NCI-H82 treated with DMSO at 0.1 percent for 48 hours (cell line): ENCODE results near the gene FGF7.
"Not testable (repeated sequence)": the region's sequence is repeated elsewhere in the genome, so short reads cannot be mapped to it uniquely, and the experiment has no call there.

Experiments
- DNase-seq: peaks from one replicate; lab custom pipeline; 2025; ENCODE audit not compliant: unreplicated experiment; lab: John Stamatoyannopoulos, UW

FGF7 gene

DNA sequence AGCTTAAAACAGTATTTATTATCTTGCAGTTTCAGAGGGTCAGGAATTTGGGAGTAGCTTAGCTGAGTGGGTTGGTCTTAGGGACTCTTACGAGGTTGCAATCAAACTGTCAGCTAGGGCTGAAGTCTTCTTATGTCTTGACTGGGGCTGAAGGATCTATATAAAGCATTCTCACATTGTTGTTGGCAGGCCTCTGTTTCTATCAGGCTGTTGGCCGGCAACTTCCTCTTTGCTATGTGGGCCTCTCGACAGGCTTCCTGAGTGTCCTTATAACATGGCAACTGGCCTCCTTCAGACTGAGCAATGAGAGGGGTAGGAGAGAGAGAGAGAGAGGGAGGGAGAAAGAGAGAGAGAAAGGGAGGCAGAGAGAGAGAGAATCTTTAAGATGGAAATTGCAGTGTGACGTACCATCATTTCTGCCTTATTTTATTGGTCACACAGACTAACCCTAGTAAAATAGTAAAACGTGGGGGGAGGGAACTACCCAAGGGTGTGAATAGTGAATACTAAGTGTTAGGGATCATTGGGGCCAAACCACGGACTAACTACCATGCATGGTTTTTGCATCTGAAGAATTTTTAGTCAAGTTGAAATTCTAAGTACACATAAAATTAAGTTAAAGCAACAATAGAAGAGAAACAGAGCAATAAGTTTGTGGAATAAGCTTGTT lies 16.1 kb downstream of the FGF7 start:
- no peak for DNase-seq

DNA sequence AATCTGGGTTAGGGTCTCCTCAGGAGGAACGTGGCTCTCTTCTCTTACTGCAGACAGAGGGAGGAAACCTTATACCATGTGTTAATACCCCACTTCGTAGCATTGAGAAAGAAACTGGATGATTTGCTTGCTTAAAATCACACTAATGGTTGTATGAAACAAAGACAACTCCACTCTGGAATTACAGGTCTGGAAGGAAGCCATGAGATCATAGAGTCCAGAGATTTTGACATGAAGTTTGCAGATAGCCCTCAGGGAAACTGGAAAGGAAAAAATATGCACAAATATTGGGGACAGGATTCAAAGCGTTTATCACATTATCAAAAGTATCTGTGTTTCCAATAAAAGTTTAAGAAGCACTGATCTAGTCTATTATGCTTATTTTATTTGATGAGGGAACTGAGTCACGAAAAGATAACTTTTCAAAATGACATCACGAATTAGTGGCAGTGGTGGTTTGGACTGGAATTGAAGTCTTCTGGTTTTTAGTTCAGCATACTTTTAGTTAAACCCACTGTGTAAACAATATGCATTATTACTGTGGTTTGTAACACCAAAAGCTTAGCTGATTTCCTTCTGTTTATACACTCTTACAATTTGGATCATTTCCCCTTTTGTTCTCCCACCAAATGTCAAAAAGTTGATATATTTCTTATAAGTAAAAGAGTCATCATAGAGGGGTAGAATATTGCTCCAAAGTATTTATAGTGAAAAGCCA lies 16.8 kb downstream of the FGF7 start:
- no peak for DNase-seq

DNA sequence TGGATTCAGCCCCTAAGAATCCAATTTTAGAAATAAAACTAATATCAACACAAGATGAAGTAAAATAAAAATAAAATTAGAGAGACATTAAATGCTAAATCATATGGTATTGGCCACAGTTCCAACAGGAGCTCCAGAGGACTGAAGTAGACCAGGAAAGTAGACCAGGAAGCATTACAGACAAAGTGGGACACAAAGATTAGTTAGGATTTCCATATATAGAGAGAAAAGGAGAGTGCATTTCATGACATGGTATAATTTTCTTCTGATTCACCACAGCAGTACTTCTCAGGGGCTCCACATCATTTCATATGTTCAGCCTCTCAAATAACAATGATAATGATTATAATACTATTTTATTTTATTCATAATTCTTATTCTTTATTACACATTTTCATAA lies 18.3 kb downstream of the FGF7 start:
- no peak for DNase-seq

DNA sequence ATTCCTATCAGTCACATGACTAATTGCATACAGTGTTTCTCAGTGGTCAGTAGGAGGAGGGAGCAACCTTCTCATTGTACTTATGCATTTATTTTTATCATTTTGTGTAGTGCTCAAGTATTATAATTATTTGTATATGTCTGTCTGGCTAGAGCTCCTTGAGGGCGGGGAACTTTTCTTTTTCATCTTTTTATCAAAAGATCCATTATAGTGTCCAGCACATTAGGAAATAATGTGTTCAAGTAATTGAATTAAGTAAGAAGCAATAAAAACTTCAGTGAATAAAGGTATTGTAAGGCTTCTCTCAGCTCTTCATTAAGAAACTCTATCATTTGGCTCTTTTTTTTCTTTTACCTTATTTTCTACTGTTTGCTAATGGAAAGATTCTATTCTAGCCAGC lies 18.8 kb downstream of the FGF7 start:
- no peak for DNase-seq

DNA sequence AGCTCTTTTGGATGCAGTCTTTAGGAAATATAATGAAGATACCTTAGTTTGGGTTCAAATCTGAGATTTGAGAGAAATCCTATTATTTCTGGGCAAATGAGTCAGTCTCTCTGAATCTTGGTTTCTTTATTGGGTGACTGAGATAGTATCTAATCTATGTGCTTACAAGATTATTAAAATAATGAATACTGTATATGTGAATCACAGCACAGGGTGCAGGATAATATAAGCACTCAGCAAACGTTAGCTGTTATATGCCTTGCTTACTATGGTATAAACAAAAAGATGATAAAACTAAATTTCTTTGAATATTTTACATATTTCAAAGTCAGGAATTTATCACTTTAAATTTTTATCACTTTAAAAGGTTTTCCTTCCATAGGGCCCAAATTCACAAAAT lies 29.6 kb downstream of the FGF7 start:
- DNase-seq, result no peak

DNA sequence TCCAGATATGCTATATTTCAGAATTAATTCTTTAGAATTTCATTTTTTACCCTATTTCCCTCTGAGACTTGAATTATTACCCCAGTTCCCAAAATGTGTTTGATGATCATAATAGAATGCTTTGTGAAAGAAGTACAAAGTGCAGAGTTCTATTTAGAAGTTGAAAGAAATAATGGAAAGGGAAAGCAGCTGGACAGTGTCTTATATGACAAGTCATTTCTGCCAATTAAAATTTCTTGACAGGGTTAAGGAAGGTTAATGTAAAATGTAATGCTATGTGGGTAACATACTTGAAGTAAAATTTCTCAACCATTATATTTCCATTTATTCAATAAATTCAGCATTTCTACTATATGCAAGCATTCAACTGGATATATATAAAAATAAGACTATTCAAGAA lies 33.1 kb downstream of the FGF7 start:
- no peak for DNase-seq

DNA sequence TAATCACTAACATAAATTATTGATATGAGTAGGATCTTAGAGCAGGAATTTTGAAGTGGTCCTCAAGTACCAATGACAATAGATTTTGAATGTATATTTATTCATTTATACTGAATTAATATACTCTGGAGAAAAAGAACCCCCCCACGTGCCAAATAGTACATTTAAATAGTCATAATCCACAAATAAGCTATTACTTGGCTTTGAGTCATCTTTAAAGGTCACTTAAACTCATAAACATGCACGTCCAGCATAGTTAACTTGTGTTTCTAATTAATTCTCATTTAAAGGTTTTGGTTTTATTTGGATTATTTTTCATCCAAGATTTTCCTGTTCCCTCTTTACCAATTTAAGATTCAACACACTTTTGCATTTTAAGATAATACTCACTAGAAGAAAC lies 35.1 kb downstream of the FGF7 start:
- no peak for DNase-seq

DNA sequence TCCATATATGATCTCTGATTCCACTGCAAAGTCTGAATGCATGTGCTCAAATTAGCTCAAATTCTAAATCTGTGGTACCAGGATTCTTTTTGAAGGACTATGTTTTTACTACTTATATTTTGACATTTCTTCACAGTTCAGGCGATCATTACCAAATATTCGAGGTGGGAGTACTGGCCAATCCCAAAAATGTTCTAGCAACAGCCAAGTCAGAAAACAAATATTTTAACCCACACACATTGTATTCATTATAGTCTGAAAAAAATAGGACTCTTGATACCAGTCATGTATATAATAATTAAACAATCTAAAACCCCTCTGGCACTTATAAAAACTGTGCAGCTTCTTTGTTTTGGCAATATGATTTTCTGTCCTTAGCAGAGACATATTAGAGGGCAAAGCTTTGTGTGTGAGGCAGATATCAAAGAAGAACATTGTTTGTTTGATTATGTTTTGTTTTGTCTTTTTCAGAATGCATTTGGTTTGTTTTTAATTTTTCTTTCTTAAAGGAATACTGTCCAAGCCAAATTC lies 37.4 kb downstream of the FGF7 start:
- no peak for DNase-seq

DNA sequence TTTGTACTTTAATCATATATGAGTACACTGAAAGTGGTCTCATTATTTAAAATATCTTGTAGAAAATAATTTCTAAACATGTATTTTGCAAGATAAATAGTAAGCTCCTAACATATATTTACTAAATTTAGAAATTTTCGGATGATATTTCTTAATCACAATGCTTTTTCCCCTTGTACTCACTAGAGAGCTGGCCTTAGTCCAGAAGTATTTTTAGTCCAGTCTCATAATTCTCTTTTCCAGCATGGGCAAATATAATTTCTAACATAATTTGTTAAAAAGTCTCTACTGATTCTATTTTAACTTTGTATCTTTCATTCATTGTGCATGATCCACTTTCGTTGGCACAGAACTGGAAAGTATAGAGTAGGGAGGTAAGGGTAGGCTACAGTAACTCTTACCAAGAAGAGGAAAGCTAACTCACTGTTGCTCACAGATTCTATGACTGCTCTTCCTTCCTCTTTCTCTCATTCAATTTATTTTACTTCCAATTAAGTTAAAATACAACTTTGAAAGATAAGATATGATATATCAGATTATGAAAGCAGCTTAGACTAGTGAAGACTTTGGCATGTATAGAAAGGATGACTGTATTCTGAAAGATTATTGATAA lies 39.3 kb downstream of the FGF7 start:
- no peak for DNase-seq

DNA sequence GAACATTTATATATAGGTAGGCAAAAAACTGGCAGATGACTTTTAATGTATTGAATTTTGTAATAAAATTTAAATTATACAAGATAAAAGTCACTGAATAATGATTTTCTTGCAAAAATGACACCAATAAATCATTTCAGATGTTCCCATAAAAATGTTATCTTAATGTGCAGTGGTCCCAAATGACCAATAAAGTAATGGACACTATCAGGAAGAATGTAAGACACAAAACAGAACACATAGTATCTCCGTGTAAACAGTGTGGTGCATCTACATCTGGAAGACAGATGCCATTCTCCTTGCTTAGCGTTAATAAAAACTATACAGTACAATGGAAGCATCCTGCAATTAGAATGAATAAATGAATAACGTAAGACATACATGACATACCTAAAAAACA lies 41.5 kb downstream of the FGF7 start:
- DNase-seq, result no peak

DNA sequence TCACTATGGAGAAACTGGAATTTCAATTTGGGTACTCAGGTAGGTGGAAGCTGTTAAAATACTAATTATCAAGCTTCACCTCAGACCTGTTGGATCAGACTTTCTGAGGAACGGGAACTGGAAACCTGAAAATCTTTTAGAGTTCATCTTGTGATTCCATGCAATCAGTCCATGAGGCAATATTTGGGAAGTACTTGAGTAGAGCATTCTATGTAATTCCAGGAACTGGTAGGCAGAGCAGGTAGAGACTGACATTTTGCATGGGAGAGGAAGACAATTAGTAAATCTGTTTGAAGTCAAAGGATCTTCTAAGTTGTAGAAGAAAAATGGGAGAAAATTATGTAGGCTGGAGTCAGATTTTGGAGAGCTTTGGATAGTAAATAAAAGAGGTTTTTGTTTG lies 43.1 kb downstream of the FGF7 start:
- no peak for DNase-seq

DNA sequence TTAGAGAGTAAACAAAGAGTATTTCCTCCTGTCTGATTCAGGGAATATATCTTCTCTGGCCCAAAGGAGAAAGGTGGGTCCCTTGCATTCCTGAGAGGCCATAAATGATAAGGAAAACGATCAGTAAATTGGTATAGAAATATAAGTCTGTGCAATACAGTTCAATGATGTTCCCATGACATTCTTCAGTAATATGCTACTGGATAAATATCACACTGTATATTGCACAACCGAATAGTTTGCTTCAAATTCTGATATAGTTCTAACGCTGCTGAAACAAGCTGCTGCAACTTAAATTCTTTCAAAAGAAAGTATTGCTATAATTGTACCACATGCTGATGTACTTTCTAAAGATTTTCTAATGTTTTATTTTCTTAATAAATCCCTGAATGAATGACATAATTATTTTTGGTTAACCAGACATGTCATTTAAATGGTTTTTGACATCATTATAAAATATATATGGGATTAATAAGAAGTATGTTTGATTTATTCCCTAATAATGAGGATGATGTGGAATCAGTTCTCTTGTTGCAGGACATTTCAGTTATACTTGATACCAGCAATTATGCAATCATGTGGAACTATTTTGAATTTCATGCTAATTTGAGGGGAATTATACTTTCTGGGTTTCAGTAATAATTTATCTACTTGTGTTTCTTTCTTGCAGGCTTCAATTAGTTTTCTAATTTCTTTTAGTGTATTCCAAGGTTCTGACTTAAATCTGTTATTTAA lies 44.9 kb downstream of the FGF7 start:
- DNase-seq, result no peak

DNA sequence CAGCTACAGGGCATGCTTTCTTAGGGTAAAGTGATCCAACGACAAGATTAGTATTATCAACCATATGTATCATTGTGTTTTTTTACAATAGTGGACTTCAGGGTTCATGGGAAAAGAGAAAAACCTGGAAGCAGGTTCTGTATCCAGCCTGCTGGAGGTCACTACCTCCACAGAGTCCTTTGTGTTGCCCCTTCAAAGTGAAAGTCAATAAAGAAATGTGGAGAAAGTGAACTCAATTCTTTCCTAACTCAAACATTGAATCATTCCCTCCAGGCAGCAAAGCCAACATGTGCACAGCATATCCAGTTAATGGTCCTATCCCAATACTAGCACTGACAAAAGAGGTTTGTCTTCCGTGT lies 45.4 kb downstream of the FGF7 start:
- no peak for DNase-seq

DNA sequence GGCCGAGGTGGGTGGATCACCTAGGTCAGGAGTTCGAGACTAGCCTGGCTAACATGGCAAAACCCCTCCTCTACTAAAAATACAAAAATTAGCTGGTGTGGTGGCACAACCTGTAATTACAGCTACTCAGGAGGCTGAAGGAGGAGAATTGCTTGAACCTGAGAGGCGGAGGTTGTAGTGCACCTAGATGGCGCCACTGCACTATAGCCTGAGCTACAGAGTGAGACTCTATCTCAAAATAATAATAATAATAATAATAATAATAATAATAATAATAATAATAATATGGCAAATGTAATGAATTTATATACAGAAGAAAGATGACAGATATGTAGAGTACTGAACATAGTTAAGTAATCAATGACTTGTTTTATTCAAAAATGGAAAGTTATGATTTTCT lies 48.2 kb downstream of the FGF7 start:
- not testable (repeated sequence) for DNase-seq

DNA sequence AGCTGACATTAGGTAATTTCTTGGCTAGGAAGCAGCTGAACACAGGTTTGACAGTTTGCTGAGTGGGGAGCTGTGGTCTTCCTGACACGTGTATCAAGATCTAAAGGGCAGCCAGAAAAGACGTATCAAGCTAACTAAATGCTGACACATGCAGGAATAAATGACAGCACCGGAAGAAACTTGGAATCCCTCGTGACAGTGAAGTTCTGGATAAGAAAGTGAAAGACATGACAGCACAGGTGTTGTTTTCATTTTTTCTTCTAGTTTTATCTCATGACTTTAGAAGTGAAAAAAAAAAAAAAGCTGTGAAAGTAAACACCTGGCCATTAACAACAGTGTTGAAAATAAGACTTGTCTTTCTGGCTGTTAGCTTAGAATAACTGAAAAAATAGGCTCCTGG lies 48.7 kb downstream of the FGF7 start:
- DNase-seq, result no peak

DNA sequence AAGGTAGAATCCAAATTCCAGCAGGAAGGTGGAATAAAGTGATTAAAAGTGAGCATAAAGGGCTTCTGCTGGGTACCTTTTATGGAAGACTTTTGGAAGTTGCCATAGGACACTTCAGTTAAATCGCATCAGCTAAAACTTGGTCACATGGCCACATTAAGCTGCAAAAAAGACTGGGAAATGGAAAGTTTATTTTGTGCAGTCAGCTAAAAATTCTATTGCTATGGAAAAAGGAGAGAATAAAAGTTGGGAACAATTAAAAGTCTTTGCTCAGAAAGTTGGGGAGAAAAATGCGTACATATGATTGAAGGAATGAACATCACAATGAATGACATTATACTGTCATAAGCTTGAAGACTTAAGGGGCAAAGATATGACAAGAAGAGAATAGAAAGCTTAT lies 49.3 kb downstream of the FGF7 start:
- no peak for DNase-seq

DNA sequence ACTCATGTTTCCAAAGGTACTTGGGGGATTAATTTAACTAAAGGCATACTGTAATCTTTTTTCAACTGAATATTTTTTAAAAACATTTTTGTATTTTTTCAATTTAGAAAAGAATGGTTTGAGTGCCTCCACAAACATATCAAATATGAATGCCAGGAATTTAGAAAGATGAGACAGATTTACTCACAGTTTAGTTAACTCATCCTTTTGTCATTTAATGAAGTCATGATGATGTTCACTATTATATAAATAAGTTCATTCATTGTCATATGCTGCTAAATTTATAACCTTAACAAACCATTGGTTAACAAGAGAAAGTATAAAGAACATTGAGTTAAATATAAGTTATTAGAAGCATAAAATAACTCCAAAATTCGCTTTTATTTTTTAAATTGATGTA lies 50.0 kb downstream of the FGF7 start:
- no peak for DNase-seq

DNA sequence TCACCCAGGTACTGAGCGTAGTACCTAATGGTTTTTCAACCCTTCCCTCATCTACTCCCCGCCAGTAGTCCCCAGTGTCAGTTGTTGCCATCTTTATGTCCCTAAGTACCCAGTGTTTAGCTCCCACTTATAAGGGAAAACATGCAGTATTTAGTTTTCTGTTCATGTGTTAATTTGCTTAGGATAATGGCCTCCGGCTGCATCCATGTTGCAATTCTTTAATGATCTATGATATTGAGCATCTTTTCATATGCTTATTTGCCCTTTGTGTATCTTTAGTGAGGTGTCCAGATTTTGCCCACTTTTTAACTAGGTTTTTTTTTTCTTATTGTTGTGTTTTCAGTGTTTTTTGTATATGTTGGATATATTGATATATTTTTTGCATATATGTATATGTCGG lies 55.0 kb downstream of the FGF7 start:
- not testable (repeated sequence) for DNase-seq

DNA sequence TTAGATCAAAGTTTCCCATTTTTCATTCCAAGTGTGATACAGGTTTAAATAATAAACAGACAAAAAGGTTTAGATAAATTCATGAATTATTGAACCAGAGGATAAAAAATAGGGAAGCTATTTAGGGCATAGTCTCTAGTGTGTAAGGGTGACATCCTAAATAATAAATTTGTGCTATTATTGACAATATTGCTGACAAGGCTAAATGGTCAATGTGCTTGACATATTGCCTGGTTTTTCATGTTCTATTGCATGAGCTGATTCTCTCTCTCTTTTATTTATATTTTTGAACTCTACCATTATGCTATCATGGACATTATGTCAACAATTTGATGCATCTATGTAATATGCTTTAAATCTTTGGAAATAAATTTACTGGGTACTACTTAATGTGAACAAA lies 55.9 kb downstream of the FGF7 start:
- not testable (repeated sequence) for DNase-seq

DNA sequence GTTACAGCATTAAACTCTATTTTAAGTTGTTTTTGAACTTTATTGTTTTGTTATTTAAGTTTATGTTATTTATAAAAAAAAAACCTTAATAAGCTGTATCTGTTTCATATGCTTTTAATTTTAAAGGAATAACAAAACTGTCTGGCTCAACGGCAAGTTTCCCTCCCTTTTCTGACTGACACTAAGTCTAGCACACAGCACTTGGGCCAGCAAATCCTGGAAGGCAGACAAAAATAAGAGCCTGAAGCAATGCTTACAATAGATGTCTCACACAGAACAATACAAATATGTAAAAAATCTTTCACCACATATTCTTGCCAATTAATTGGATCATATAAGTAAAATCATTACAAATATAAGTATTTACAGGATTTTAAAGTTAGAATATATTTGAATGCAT lies 62.4 kb downstream of the FGF7 start:
- not testable (repeated sequence) for DNase-seq

DNA sequence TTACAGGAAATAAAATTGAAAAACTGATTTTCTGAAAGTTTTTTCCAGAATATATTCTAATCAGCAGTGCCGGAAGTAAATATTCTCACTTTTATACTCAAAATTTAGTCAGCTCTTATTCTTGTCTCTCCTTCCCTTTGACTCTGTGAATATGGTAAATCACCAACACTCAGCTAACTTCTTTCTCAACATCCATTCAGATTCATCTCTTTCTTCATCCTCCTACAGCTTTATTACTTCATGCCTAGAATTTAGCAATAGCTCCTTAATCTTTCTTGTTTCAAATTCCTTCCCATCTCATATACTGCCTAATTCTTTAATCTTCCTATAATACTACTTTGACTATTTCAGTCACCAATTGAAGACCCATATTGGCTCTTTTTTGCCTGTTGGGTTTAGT lies 67.9 kb downstream of the FGF7 start:
- DNase-seq, result no peak

DNA sequence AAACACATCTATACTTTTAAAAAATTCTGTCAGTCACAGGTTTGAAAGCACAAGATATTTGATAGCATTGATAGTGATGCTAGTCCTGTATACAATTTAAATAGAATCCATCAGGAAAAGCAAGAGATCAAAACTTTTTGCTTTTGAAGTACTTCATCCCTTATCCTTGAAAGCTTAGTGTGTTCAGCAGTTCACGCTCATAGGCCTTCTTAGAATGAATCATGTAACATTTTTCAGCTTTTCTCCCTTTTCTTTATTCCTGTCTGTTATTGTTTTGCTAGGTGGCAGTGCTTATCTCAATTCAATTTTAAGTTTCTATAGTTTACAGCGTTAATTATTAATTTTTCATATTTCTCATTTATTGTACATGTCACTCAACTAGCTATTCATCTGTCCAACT lies 69.1 kb downstream of the FGF7 start:
- no peak for DNase-seq
